OCI-LY1 (cell line): ENCODE results near the gene PFKFB1.
A peak's percentile ranks its signal among the peaks of the same experiment; 100 is the strongest.

Experiments
- H2AFZ ChIP-seq: fragments of 200-600 bp; sonication (generic), shearing (Covaris generic); 2 replicates; pipeline ENCODE4 v1.6.0; 2014; ENCODE audit warnings: antibody characterized with exemption, mild to moderate bottlenecking, low read length
- H3F3A ChIP-seq: fragments of 200-600 bp; sonication (generic), shearing (Covaris generic); 2 replicates; pipeline ENCODE4 v1.6.0; 2014; ENCODE audit warnings: mild to moderate bottlenecking, antibody characterized with exemption, low read length, moderate library complexity; ENCODE audit not compliant: insufficient read depth
- H3K27ac ChIP-seq: fragments of 200-600 bp; sonication (generic); 2 replicates; pipeline ENCODE4 v1.5.1; 2014; ENCODE audit warnings: low read length, mixed run types, mild to moderate bottlenecking, low read depth; ENCODE audit not compliant: poor library complexity, severe bottlenecking
- H3K27me3 ChIP-seq: fragments of 200-600 bp; sonication (generic); 2 replicates; pipeline ENCODE4 v1.6.0; 2014; ENCODE audit warnings: antibody characterized with exemption, mild to moderate bottlenecking, low read length, moderate library complexity; ENCODE audit not compliant: insufficient read depth
- H3K36me3 ChIP-seq: fragments of 200-600 bp; sonication (generic); 2 replicates; pipeline ENCODE4 v1.6.1; 2014; ENCODE audit warnings: mild to moderate bottlenecking, antibody characterized with exemption, low read length, moderate library complexity, mixed read lengths; ENCODE audit not compliant: insufficient read depth
- H3K4me1 ChIP-seq: fragments of 200-600 bp; sonication (generic); 2 replicates; pipeline ENCODE4 v1.5.1; 2014; ENCODE audit warnings: mild to moderate bottlenecking, low read length, moderate library complexity; ENCODE audit not compliant: insufficient read depth, severe bottlenecking
- H3K4me2 ChIP-seq: fragments of 200-600 bp; sonication (generic), shearing (Covaris generic); 2 replicates; pipeline ENCODE4 v1.6.1; 2014; ENCODE audit warnings: low read length
- H3K4me3 ChIP-seq: fragments of 200-600 bp; sonication (generic); 2 replicates; pipeline ENCODE4 v1.5.1; 2014; ENCODE audit warnings: low read length, low read depth, mild to moderate bottlenecking, mixed read lengths; ENCODE audit not compliant: poor library complexity, severe bottlenecking
- H3K79me2 ChIP-seq: fragments of 200-600 bp; shearing (Covaris generic); 2 replicates; pipeline ENCODE4 v1.6.1; 2016; ENCODE audit warnings: mixed run types, low read length, mixed read lengths; ENCODE audit not compliant: insufficient read depth
- H3K9ac ChIP-seq: fragments of 200-600 bp; sonication (generic), shearing (Covaris generic); 2 replicates; pipeline ENCODE4 v1.6.1; 2014; ENCODE audit warnings: mild to moderate bottlenecking, low read length, mixed read lengths
- H3K9me2 ChIP-seq: fragments of 200-600 bp; sonication (generic), shearing (Covaris generic); 2 replicates; pipeline ENCODE4 v1.6.1; 2014; ENCODE audit warnings: low read depth, mild to moderate bottlenecking, low read length, mixed read lengths
- H3K9me3 ChIP-seq: fragments of 200-600 bp; shearing (Covaris generic); 2 replicates; pipeline ENCODE4 v1.6.1; 2014; ENCODE audit warnings: low read length, mixed read lengths
- H4K20me1 ChIP-seq: fragments of 200-600 bp; sonication (generic), shearing (Covaris generic); 2 replicates; pipeline ENCODE4 v1.6.0; 2016; ENCODE audit warnings: mild to moderate bottlenecking, low read length; ENCODE audit not compliant: insufficient read depth
- CTCF ChIP-seq: fragments of 200-600 bp; sonication (generic), shearing (Covaris generic); IDR thresholded peaks from 2 replicates; pipeline ENCODE4 v1.5.1; 2017; ENCODE audit warnings: mild to moderate bottlenecking, antibody characterized with exemption, low read length, moderate library complexity, mixed read lengths
- EZH2 ChIP-seq: fragments of 200-600 bp; sonication (generic), shearing (Covaris generic); IDR thresholded peaks from 2 replicates; pipeline ENCODE4 v1.8.0; 2017; ENCODE audit warnings: borderline replicate concordance, mixed run types, mild to moderate bottlenecking, antibody characterized with exemption, low read length, moderate library complexity, mixed read lengths

The PFKFB1 gene

GRCh38 chrX:55005256-55005655, 11.3 kb upstream of the PFKFB1 start:
- H3K4me3 ChIP-seq, result no peak overlapping the region
- H3K9me3 ChIP-seq, result no peaks in the 10 kb centered on the region
- no peak overlapping the region for H2AFZ ChIP-seq
- H3K4me1 ChIP-seq, result peaks cover 13% of the 10 kb centered on the region
- H3K9me2 ChIP-seq, result no peaks in the 10 kb centered on the region
- H3K36me3 ChIP-seq, result peaks cover 52% of the 10 kb centered on the region
- H4K20me1 ChIP-seq, result no peaks in the 10 kb centered on the region
- no peaks in the 10 kb centered on the region for H3K27me3 ChIP-seq
- H3K27ac ChIP-seq, result no peak overlapping the region
- TF ChIP-seq CTCF, result no peak
- no peak for TF ChIP-seq EZH2
- no peak overlapping the region for H3K4me2 ChIP-seq
- H3F3A ChIP-seq, result no peaks in the 10 kb centered on the region
- H3K79me2 ChIP-seq, result peaks cover 7% of the 10 kb centered on the region; the same call in 1 of the 2 replicates
- H3K9ac ChIP-seq, result no peak overlapping the region

GRCh38 chrX:55004231-55004630, 10.2 kb upstream of the PFKFB1 start:
- H3K4me1 ChIP-seq, result peaks cover 16% of the 10 kb centered on the region
- no peak overlapping the region for H3K4me3 ChIP-seq
- no peak overlapping the region for H3K4me2 ChIP-seq
- no peaks in the 10 kb centered on the region for H3K9me2 ChIP-seq
- no peak overlapping the region for H3K27ac ChIP-seq
- no peak overlapping the region for H2AFZ ChIP-seq
- no peaks in the 10 kb centered on the region for H4K20me1 ChIP-seq
- TF ChIP-seq EZH2 (no peak), CTCF (no peak)
- H3K9ac ChIP-seq, result no peak overlapping the region
- H3K27me3 ChIP-seq, result no peaks in the 10 kb centered on the region
- H3K36me3 ChIP-seq, result peaks cover 52% of the 10 kb centered on the region
- peaks cover 7% of the 10 kb centered on the region; the same call in 1 of the 2 replicates for H3K79me2 ChIP-seq
- H3F3A ChIP-seq, result no peaks in the 10 kb centered on the region
- H3K9me3 ChIP-seq, result no peaks in the 10 kb centered on the region

DNA sequence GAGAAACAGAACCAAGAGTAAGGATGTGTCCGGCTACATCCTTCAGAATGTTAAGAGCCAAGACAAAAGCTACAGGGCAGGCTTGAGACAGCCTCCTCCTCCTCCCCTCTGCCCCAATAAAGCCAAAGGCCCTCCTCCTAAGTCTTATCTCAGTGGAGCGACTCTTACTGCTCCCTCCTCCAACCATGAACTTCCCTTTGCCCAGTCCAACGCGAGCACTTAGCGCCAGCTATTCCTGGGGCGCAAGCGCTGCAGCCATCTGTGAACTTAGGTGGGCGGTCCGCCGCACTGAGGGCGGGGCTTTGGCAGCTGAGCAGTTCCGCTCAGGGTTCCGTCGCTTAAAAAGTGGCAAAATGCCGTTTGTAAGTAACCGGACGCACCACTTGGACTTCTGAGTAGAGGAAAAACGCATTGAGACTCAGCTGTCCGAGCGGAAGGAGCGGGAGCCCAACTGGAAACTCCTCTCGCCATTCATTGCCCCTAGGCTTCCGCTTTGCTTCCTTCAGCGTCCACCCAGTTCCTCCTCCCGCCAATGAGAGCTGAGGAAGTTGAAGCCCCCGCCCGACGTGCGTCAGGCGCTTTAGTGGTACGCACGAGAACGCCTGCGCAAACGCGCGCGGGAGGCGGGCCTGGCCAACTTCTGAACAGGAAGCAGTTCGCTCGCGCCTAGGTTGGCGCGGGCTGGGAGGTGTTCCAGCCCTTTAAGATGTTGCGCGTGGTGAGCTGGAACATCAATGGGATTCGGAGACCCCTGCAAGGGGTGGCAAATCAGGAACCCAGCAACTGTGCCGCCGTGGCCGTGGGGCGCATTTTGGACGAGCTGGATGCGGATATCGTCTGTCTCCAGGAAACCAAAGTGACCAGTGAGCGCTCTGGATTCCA, 6.0 kb upstream of the PFKFB1 start, which contains the start of gene APEX2:
TSS of gene APEX2 (plus strand) at position 647 of the 882 bp plus-strand sequence. CDS start at position 707, 60 bp downstream.
- Histone ChIP-seq H2AFZ (no peak within 1 kb of the TSS), H3K36me3 (peaks cover 35% of the 10 kb centered on the region), H3K4me1 (peaks cover 18% of the 10 kb centered on the region), H3K4me2 (peak within 1 kb of the TSS; percentile 86), H3K9ac (peak within 1 kb of the TSS; percentile 98), H3F3A (no peaks in the 10 kb centered on the region), H3K4me3 (peak within 1 kb of the TSS; percentile 96), H3K79me2 (peaks cover 7% of the 10 kb centered on the region; the same call in 1 of the 2 replicates), H3K9me3 (no peaks in the 10 kb centered on the region), H3K27ac (peak within 1 kb of the TSS; percentile 91), H3K27me3 (no peaks in the 10 kb centered on the region), H4K20me1 (no peaks in the 10 kb centered on the region), H3K9me2 (no peaks in the 10 kb centered on the region)
- TF ChIP-seq EZH2, result no peak
- no peak for TF ChIP-seq CTCF
